Esophagus squamous epithelium (tissue), 4 donors: ENCODE measurements around the gene GAD2.

Experiments used
- CTCF ChIP-seq, 6 experiments: fragments of 450-650 bp in 4 of 6; fragments of 200-600 bp in 2 of 6; sonication (generic) in 2 of 6; IDR thresholded peaks; one replicate each; pipeline ENCODE4 v1.5.1; 2016 to 2019; ENCODE audit warnings: antibody characterized with exemption in 6 of 6, mild to moderate bottlenecking in 4 of 6, moderate library complexity in 4 of 6
- POLR2A ChIP-seq, 4 donors: fragments of 450-650 bp; IDR thresholded peaks; one replicate each; pipeline ENCODE4 v1.6.1; 2017; ENCODE audit warnings: antibody characterized with exemption in 4 of 4, mild to moderate bottlenecking in 4 of 4, moderate library complexity in 3 of 4

- TF ChIP-seq POLR2A (IDR thresholded peaks at IDR 0.05) (no peak), CTCF (IDR thresholded peaks at IDR 0.05) (no peak)
Measured at GRCh38 chr10:26336979-26337378, 120.4 kb downstream of the GAD2 start.
